GM12873 (cell line): ENCODE measurements around the gene KNOP1.

Source experiments
- TF ChIP-seq, protein P1 (sequence below): IDR thresholded peaks from 2 replicates; pipeline ENCODE4 v1.5.1; 2012; ENCODE audit warnings: low read depth, mild to moderate bottlenecking, moderate library complexity, low read length, control low read depth; ENCODE audit not compliant: insufficient read depth; ENCODE audit errors: missing control alignments

The KNOP1 gene

DNA sequence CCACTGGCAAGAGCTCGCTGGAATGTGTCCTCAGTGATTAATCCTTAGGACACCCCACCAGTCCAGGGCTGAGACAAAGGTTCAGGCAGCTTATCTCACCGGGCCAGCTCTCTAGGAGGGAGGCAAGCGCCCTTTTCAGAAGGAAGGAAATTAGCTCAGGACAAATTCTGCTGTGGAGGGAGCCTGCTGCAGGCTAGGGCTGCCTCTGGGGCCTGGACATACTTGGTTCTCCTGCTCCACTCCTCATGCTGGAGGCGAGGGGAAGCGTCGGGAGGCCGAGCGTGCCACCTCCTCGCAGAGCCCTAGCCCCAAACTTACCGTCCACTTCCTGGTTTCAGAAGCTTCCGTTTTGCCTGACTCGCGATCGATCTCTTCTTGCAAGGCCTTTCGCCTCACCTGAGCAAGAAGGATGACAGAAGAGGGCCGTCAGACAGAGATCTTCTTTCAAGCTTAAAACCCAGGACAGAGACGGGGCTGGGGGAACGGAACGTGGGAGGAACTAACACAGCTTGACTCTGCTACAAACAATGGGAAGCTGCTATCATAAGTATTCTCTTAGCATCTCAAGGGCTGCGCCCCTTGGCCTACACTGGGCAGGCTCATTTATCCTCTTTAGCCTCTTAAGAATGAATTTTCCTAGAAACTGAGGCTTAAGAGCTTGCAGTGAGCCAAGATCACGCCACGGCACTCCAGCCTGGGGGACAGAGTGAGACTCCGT lies 7.7 kb downstream of the KNOP1 start:
- TF ChIP-seq, protein P1, sequence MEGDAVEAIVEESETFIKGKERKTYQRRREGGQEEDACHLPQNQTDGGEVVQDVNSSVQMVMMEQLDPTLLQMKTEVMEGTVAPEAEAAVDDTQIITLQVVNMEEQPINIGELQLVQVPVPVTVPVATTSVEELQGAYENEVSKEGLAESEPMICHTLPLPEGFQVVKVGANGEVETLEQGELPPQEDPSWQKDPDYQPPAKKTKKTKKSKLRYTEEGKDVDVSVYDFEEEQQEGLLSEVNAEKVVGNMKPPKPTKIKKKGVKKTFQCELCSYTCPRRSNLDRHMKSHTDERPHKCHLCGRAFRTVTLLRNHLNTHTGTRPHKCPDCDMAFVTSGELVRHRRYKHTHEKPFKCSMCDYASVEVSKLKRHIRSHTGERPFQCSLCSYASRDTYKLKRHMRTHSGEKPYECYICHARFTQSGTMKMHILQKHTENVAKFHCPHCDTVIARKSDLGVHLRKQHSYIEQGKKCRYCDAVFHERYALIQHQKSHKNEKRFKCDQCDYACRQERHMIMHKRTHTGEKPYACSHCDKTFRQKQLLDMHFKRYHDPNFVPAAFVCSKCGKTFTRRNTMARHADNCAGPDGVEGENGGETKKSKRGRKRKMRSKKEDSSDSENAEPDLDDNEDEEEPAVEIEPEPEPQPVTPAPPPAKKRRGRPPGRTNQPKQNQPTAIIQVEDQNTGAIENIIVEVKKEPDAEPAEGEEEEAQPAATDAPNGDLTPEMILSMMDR: no peak

DNA sequence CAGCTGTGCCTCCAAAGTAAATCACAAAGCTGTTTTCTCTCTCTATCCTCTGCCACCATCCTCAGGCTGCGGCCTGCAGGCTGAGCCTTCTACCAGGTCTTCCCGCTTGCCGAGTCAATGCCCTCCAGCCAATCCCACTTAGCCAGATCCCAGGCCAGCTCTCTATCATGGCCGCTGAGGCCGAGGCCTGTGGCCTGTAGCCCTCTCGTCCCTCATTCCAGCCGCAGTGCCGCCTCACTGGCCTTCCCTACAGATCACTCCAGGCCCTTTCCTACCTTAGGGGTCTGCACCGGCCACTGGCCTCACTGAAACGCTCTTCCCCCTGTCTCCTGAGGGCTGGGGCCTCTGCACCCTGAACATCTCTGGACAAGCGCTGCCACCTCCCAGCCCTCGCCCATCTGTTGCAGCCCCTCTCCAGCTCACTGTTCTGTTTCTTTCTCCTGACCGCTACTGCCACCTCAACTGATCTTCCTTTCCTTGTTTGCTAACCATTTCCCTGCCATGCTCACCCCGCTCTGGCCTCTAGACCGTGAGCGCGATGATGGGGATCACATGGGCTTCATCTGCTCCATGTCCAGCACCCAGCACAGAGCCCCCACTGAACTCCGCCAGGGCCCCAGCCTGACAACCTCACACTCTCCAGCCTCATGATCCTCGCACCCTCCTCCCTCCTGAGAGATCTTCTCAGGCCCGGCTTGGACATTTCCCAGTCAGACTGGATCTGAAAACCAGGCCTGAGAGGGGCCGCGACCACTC lies 8.5 kb downstream of the KNOP1 start:
- TF ChIP-seq, protein P1: no peak

DNA sequence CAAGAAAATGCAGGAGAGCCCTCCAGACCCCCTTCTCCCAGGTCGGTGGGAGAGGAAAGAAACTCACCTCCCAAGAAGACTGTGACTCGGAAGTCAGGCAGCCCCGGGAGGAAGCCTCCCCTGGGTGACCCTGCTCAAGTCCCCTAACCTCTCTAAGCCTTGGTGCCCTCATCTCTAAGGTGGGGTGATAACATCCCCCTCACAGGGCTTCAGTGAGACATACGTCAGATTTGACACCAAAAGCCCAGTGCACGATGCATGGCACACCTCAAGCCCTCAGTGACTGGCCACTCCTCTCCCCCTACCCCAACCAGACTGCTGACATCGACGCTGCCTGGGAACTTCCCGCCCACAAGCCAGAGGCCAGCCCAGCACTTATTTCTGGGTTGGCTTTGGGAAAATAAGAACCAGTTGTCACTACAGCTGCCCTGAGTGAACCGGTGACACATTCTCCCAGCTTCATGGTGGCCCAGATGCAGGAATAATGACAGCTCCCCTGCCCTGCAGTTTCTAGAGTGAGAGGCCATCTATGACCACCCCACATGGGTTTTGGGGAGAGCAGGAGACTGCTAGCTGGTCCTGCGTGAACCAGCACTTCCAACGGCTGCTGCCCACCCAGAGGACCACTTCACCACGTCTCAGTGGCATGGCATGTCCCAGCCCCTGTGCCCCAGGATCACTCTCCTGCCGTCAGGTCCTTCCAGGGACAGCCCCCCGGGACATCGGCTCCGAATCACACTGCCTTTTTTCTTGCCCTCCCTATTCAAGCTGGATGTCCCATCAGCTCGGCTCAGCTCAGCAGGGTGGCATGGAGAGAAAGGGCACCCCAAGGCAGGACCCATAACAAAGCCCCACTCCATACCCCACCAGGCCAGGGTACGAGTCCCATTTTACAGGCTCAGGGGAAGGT lies 9.5 kb downstream of the KNOP1 start:
- TF ChIP-seq, protein P1: no peak

DNA sequence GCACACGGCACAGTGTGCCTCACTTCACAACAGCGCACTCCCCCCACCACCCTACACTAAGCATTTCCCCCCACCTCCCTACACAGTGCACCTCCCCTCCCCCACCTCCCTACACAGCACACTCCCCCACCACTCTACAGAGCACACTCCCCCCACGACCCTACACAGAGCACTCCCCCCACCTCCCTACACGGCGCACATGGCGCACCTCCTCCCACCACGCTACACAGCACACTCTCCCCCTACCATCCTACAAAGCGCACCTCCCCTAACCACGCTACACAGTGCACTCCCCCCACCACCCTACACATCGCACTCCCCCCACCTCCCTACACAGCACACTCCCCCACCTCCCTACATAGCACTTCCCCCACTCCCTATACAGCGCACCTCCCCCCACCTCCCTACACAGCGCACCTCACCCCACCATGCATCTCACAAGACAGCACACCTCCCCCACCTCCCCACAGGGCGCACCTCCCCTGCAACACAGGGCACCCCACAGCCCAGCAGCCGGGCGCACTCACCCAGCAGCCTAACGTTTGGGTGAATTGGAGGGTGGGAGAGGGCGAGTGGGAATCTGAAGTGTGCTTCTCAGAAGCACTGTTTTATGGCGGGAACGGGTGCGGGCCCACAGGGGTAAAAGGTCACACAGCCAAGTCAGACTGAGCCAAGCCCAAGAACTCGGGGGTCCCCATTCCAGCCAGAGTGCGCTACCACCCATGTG lies 10.3 kb downstream of the KNOP1 start:
- TF ChIP-seq, protein P1: no peak

DNA sequence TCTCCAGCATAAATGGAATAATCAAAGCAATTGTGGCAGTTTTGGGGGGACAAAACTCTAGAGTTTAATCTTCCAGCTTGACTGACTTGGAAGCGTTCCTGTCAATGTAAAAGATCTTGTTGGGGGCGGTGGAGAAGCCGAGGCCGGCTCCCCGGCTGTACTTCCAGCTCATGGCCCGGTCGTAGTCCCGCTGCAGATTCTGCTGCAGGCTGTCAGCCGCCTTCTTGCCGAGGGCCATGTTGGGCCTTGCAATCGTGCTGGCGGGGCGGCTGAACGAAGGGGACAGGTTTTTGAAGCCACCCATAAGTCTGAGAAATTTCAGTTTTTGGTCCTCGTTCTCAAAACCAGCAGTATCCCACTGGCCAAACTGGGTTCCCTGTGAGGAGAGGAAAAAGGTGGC lies 11.2 kb downstream of the KNOP1 start:
- TF ChIP-seq, protein P1: no peak

DNA sequence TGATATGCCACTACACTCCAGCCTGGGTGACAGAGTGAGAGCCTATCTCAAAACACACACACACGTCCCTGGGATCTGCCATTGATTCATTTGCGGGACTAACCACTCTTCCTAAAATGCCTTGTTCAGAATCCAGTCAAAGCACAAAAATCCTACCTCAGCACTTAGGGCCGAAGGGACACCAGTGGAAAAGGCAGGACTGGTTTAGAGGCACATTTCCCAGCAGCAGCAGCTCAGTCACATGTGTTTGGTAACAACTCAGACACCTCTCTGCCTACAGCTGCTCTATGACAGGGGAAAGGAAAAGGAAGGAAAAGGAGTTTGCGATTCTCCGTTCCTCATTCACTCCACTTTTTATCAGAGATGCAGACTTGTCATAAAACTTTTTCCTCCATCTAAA lies 12.2 kb downstream of the KNOP1 start:
- TF ChIP-seq, protein P1: no peak
